Mesenchymal stem cell (in vitro differentiated cells and primary cell): ENCODE measurements around the gene SPRED1.

Experiments used
- DNase-seq: peaks from one replicate; pipeline ENCODE4 v3.0.0-alpha.2; 2013
- H2AFZ ChIP-seq: one replicate; pipeline ENCODE4 v1.6.1; 2013; ENCODE audit warnings: low read depth, mild to moderate bottlenecking, control low read depth, inconsistent platforms, low read length, moderate library complexity
- H2AK5ac ChIP-seq: 2 replicates; pipeline ENCODE4 v1.6.1; 2013; ENCODE audit warnings: low read length, moderate library complexity, mild to moderate bottlenecking, inconsistent platforms; ENCODE audit not compliant: severe bottlenecking
- H2BK120ac ChIP-seq: one replicate; pipeline ENCODE4 v1.6.1; 2013; ENCODE audit warnings: low read depth, mild to moderate bottlenecking, inconsistent platforms, low read length, moderate library complexity
- H2BK12ac ChIP-seq, 2 experiments: one replicate each; pipeline ENCODE4 v1.6.1; 2013; ENCODE audit warnings: inconsistent platforms in 2 of 2, low read length in 2 of 2, mild to moderate bottlenecking in 2 of 2, moderate library complexity in 2 of 2, control low read depth in 1 of 2
- H2BK15ac ChIP-seq: one replicate; pipeline ENCODE4 v1.6.1; 2013; ENCODE audit warnings: mild to moderate bottlenecking, low read depth, inconsistent platforms; ENCODE audit not compliant: poor library complexity, severe bottlenecking
- H2BK5ac ChIP-seq: 2 replicates; pipeline ENCODE4 v1.6.1; 2013; ENCODE audit warnings: low read depth, mild to moderate bottlenecking, low read length, control low read depth, inconsistent platforms; ENCODE audit not compliant: poor library complexity, severe bottlenecking
- H3K14ac ChIP-seq, 2 experiments: one replicate each; pipeline ENCODE4 v1.6.1; 2013; ENCODE audit warnings: inconsistent platforms in 2 of 2, low read length in 2 of 2, control low read depth in 1 of 2, mild to moderate bottlenecking in 1 of 2, moderate library complexity in 1 of 2
- H3K18ac ChIP-seq, 2 experiments: one replicate each; pipeline ENCODE4 v1.6.1; 2013; ENCODE audit warnings: inconsistent platforms in 2 of 2, low read length in 2 of 2, control low read depth in 1 of 2, low read depth in 1 of 2, mild to moderate bottlenecking in 1 of 2
- H3K23ac ChIP-seq, 2 experiments: one replicate each; pipeline ENCODE4 v1.6.1; 2013; ENCODE audit warnings: inconsistent platforms in 2 of 2, low read length in 2 of 2, mild to moderate bottlenecking in 2 of 2, moderate library complexity in 2 of 2, control low read depth in 1 of 2
- H3K27ac ChIP-seq: 2 replicates; pipeline ENCODE4 v1.5.1; 2013; ENCODE audit warnings: mild to moderate bottlenecking, moderate library complexity, low read length, control low read depth, inconsistent platforms; ENCODE audit not compliant: poor library complexity, severe bottlenecking
- H3K27me3 ChIP-seq, 2 experiments: 2 replicates each; pipeline versions ENCODE4 v1.6.1 to v1.7.0; 2013; ENCODE audit warnings: low read length in 2 of 2, mild to moderate bottlenecking in 2 of 2, moderate library complexity in 2 of 2, control low read depth in 1 of 2, inconsistent platforms in 1 of 2; ENCODE audit not compliant: control insufficient read depth in 1 of 2, insufficient read depth in 1 of 2
- H3K36me3 ChIP-seq, 2 experiments: 2 replicates each; pipeline versions ENCODE4 v1.6.1 to v1.7.0; 2013; ENCODE audit warnings: low read length in 2 of 2, control low read depth in 1 of 2, inconsistent platforms in 1 of 2, low read depth in 1 of 2, mild to moderate bottlenecking in 1 of 2; ENCODE audit not compliant: insufficient read depth in 2 of 2, control insufficient read depth in 1 of 2
- H3K4ac ChIP-seq, 2 experiments: one replicate each; pipeline ENCODE4 v1.6.1; 2013; ENCODE audit warnings: inconsistent platforms in 2 of 2, low read length in 2 of 2, mild to moderate bottlenecking in 2 of 2, moderate library complexity in 2 of 2, control low read depth in 1 of 2, low read depth in 1 of 2
- H3K4me1 ChIP-seq: 2 replicates; pipeline ENCODE4 v1.6.1; 2013; ENCODE audit warnings: low read depth, low read length, control low read depth; ENCODE audit not compliant: control insufficient read depth, insufficient read depth
- H3K4me2 ChIP-seq: 2 replicates; pipeline ENCODE4 v1.6.1; 2013; ENCODE audit warnings: low read length, mild to moderate bottlenecking, inconsistent platforms; ENCODE audit not compliant: poor library complexity, severe bottlenecking
- H3K4me3 ChIP-seq, 2 experiments: 2 replicates each; pipeline versions ENCODE4 v1.5.1 to v1.7.0; 2013; ENCODE audit warnings: low read length in 2 of 2, mild to moderate bottlenecking in 2 of 2, control low read depth in 1 of 2, low read depth in 1 of 2; ENCODE audit not compliant: insufficient read depth in 1 of 2
- H3K79me1 ChIP-seq: replicated peaks from 2 replicates; pipeline ENCODE4 v1.6.1; 2013; ENCODE audit warnings: mild to moderate bottlenecking, control low read depth, low read length, inconsistent platforms; ENCODE audit not compliant: poor library complexity, severe bottlenecking
- H3K9ac ChIP-seq: 2 replicates; pipeline ENCODE4 v1.7.0; 2013; ENCODE audit warnings: mild to moderate bottlenecking, low read length, moderate library complexity
- H3K9me3 ChIP-seq: 2 replicates; pipeline ENCODE4 v1.7.0; 2013; ENCODE audit warnings: mild to moderate bottlenecking, low read length; ENCODE audit not compliant: control insufficient read depth
- H4K8ac ChIP-seq: one replicate; pipeline ENCODE4 v1.6.1; 2013; ENCODE audit warnings: inconsistent platforms, mild to moderate bottlenecking, low read length, moderate library complexity
- H4K91ac ChIP-seq: one replicate; pipeline ENCODE4 v1.6.1; 2013; ENCODE audit warnings: mild to moderate bottlenecking, low read length, inconsistent platforms
- WGBS: methylation state at CpG from one replicate; pipeline ENCODE4 v1.1.7; 2013; ENCODE audit warnings: mixed read lengths; 5-methylcytosine and 5-hydroxymethylcytosine counted together

Gene SPRED1

DNA sequence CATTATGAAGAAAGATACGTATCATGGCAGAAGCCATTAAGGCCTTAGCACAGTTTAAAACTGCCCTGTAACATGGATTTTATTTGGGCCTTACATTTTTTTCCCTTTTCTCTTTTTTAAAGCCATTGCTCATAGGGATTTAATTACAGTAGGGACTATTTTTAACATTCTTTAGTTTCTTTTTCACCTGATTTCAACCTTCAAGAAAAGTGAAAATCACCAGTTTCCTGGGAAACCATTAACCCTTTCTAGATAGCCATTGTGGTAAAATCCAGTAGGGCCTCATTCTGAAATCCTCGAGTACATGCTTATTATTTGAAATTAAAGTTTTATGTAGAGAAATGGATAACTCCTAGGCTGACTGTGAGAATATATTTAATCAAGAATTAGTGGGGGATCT lies 3.1 kb downstream of the SPRED1 start:
- H3K14ac ChIP-seq = no peak overlapping the region
- WGBS = 64% methylated on average over 1 of the region's 2 CpGs
- DNase-seq = no peak

DNA sequence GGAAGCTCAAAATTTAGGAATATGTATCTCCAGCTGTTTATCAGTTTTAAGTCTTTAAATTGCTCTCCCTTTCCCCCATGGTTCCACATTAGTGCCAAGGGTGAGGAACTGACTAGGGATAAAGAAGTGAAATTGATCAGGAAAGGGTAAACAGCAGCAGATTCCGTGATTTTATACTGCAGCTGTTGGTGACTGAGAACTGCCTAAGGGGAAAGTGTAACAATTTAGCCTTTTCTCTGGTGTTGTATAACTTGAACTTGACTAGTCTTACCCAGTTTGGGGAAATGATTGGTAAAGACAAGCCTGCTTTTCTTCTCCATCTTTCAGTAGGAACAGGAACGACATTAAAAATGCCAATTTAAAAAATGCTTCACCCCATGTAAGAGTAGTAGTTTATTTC lies 5.0 kb downstream of the SPRED1 start:
- H3K23ac ChIP-seq = no peak overlapping the region
- peak overlapping the region in 1 of 2 experiments; percentile 96 for H3K4me3 ChIP-seq
- no peak overlapping the region for H3K4me2 ChIP-seq
- 0% methylated on average over 1 of the region's 2 CpGs for WGBS
- H2AK5ac ChIP-seq = no peak overlapping the region
- H2BK5ac ChIP-seq = no peak overlapping the region
- no peak overlapping the region for H2AFZ ChIP-seq
- no peaks in the 10 kb centered on the region for H3K4me1 ChIP-seq
- H4K91ac ChIP-seq = no peak overlapping the region
- H3K27me3 ChIP-seq = no peaks in the 10 kb centered on the region
- no peaks in the 10 kb centered on the region for H3K36me3 ChIP-seq
- no peaks in the 10 kb centered on the region for H3K79me1 ChIP-seq
- no peak overlapping the region for H2BK12ac ChIP-seq
- H3K4ac ChIP-seq = no peak overlapping the region
- peak overlapping the region; percentile 95 for H3K9ac ChIP-seq
- H3K27ac ChIP-seq = no peak overlapping the region
- no peaks in the 10 kb centered on the region for H3K9me3 ChIP-seq
- no peak for DNase-seq
- no peak overlapping the region for H2BK120ac ChIP-seq
- no peak overlapping the region for H4K8ac ChIP-seq
- H3K14ac ChIP-seq = no peak overlapping the region
- H3K18ac ChIP-seq = no peak overlapping the region
- H2BK15ac ChIP-seq = no peak overlapping the region

More for the DNA sequence above, 3.1 kb downstream of the SPRED1 start:
- Histone ChIP-seq H3K4me1 (no peaks in the 10 kb centered on the region), H3K27me3 (no peaks in the 10 kb centered on the region), H3K4ac (no peak overlapping the region), H3K9ac (peak overlapping the region; percentile 95), H3K18ac (no peak overlapping the region), H2BK12ac (no peak overlapping the region), H4K91ac (no peak overlapping the region), H3K4me2 (no peak overlapping the region), H4K8ac (no peak overlapping the region), H3K23ac (no peak overlapping the region), H3K36me3 (no peaks in the 10 kb centered on the region), H3K27ac (no peak overlapping the region), H2AFZ (no peak overlapping the region), H3K79me1 (no peaks in the 10 kb centered on the region), H2BK15ac (no peak overlapping the region), H2AK5ac (no peak overlapping the region), H3K4me3 (peak overlapping the region in 1 of 2 experiments; percentile 96), H2BK120ac (no peak overlapping the region), H3K9me3 (no peaks in the 10 kb centered on the region), H2BK5ac (no peak overlapping the region)

DNA sequence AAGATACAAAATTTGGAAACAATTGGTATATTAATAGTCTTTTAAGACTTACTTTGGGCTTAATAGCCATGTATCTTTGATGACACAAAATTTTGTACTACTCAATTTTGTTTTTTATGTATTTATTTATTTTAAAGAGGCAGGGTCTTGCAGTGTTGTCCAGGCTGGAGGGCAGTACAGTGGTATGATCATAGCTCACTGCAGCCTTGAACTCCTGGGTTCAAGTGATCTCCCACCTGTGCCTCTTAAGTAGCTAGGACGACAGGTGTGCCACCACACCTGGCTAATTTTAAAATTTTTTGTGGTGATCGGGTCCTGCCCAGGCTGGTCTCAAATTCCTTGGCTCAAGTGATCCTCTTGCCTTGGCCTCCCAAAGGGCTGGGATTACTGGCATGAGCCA lies 6.5 kb downstream of the SPRED1 start:
- no peak overlapping the region for H3K4ac ChIP-seq
- WGBS = 94% methylated on average over 2 of the region's 2 CpGs
- peak overlapping the region; percentile 95 for H3K9ac ChIP-seq
- H3K27ac ChIP-seq = no peak overlapping the region
- H2AFZ ChIP-seq = no peak overlapping the region
- H3K4me2 ChIP-seq = no peak overlapping the region
- no peak for DNase-seq
- H3K14ac ChIP-seq = no peak overlapping the region
- H2AK5ac ChIP-seq = no peak overlapping the region
- no peaks in the 10 kb centered on the region for H3K9me3 ChIP-seq
- H3K23ac ChIP-seq = no peak overlapping the region
- no peak overlapping the region for H2BK15ac ChIP-seq
- H3K4me1 ChIP-seq = peaks cover 1% of the 10 kb centered on the region
- H3K79me1 ChIP-seq = no peaks in the 10 kb centered on the region
- H3K27me3 ChIP-seq = no peaks in the 10 kb centered on the region
- H2BK120ac ChIP-seq = no peak overlapping the region
- no peak overlapping the region for H4K91ac ChIP-seq
- no peak overlapping the region for H2BK5ac ChIP-seq
- no peak overlapping the region for H4K8ac ChIP-seq
- no peak overlapping the region for H3K18ac ChIP-seq
- H2BK12ac ChIP-seq = no peak overlapping the region
- no peak overlapping the region for H3K4me3 ChIP-seq
- no peaks in the 10 kb centered on the region for H3K36me3 ChIP-seq

DNA sequence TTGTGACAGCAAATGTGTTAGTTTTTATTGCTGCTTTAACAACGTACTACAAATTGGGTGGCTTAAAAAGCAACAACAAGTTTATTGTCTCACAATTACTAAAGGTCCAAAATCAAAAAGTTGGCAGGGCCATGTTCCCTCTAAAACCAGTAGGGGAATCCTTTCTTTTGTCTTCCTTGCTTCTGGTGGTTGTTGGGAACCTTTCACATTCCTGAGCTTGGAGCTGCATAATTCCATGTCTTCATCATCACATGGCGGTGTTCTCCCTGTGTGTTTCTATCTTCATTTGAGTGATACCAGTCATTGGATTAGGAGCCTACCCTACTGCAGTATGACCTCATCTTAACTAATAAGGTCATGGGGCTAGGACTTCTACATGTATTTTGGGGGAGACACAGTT lies 7.4 kb downstream of the SPRED1 start:
- H2BK120ac ChIP-seq = no peak overlapping the region
- no peak overlapping the region for H3K14ac ChIP-seq
- H3K4me2 ChIP-seq = no peak overlapping the region
- no peaks in the 10 kb centered on the region for H3K27me3 ChIP-seq
- H3K9ac ChIP-seq = no peak overlapping the region
- no peak overlapping the region for H3K27ac ChIP-seq
- no peak overlapping the region for H3K4me3 ChIP-seq
- DNase-seq = peak; percentile 40
- no peak overlapping the region for H2BK15ac ChIP-seq
- H3K23ac ChIP-seq = no peak overlapping the region
- H3K9me3 ChIP-seq = no peaks in the 10 kb centered on the region
- no peak overlapping the region for H2AK5ac ChIP-seq
- no peak overlapping the region for H2BK12ac ChIP-seq
- H2BK5ac ChIP-seq = no peak overlapping the region
- WGBS = 42% methylated on average over 2 of the region's 2 CpGs
- H3K18ac ChIP-seq = no peak overlapping the region
- no peak overlapping the region for H4K8ac ChIP-seq
- H3K79me1 ChIP-seq = no peaks in the 10 kb centered on the region
- H3K4me1 ChIP-seq = peaks cover 1% of the 10 kb centered on the region
- no peak overlapping the region for H3K4ac ChIP-seq
- H3K36me3 ChIP-seq = no peaks in the 10 kb centered on the region
- H2AFZ ChIP-seq = no peak overlapping the region
- H4K91ac ChIP-seq = no peak overlapping the region
